ENCODE data around the gene POLR1H. TPM values are rescaled to one million over a fixed set of nuclear protein-coding genes. Genes with fewer than 3 reads are reported as not detected.

The POLR1H gene
- total and polyA plus RNA-seq, 2 experiments from 2014 or later, result 28.1 to 93.6 TPM

DNA sequence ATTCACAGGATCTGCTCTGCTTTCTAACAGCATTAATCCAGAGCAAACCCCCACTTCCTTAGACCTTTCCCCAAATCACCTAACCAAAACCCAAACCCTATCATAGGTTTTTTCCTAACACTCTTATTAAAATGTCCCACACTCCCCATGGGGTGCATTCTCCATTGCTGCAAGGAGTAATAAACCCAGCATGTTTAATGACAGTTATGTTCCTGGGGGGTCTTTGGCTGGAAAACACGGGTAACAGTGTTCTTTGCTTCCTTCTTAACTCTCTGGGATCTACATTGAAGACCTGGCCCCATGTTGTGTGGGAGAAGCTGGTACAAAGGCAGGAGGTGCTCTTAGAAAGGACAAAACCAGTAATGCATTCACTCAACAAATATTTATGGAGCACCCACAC, 35.8 kb downstream of the POLR1H start (continued):
- TF ChIP-seq EZH2phosphoT487 (IDR thresholded peaks at IDR 0.05; ENCODE audit: unreplicated experiment), result no peak

DNA sequence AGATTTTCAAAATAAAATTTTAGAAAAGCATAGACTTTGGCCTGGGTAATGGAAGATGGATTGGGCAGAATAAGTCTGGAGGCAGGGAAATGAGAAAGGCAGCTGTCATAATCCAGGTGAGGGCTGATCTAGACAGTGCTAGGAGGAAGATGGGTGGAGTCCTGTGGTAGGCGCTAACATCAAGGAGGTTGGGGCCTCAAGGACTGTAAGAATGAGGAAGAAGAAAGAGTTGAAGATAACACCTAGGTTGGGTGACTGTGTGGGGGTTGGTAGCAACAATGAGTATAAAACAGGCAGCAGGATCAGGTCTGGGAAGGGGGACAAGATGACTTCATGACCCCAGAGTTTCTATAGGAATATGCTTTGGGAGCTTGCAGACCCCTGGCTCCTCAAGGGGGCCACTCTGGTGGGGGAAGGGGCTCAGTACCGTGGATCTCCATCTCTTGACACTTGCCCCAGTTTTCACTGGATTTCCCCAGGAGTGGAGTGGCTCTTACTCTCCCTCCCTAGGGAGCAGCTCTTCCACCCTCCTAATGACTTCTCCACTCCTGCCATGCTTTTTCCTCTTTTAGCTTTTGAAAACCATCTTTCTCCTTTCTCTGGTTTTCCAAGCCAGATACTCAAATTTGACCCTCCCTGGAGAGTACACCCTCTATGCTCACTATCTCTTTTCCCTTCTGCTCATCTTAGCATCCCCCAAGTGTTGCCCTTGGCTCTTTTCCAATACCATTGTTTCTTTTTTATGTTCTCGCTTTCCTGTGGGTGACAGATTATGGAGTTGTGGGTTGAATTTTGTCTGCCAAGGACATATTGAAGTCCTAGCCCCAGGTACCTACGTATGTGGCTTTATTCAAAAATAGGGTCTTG, 37.1 kb downstream of the POLR1H start:
- H3K9me2 ChIP-seq (ENCODE audit: insufficient read depth), result no peaks in the 10 kb centered on the region
- Mint-ChIP-seq H3K27me3 (ENCODE audit: insufficient read depth, low read depth, poor library complexity) (peaks cover 61% of the 10 kb centered on the region), H3K4me1 (peaks cover 25% of the 10 kb centered on the region), H3K9me3 (no peaks in the 10 kb centered on the region; the same call in 2 of the 3 replicates), H3K27ac (no peak overlapping the region), H3K4me3 (no peak overlapping the region; the same call in 2 of the 3 replicates), H3K36me3 (ENCODE audit: low read depth) (no peaks in the 10 kb centered on the region; the same call in 2 of the 3 replicates)
- no peak overlapping the region for H3K4me3 ChIP-seq
- DNase-seq (ENCODE audit: low spot score) (no peak), ATAC-seq (no peak)
- peaks cover 5% of the 10 kb centered on the region; the same call in 1 of the 2 replicates for H3F3A ChIP-seq (replicated peaks; ENCODE audit: low read depth)
- no peak overlapping the region for H3K4me2 ChIP-seq
- H3K4me1 ChIP-seq (ENCODE audit: insufficient read depth), result peaks cover 25% of the 10 kb centered on the region
- peaks cover 97% of the 10 kb centered on the region for H3K27me3 ChIP-seq (ENCODE audit: insufficient read depth)
- no peak overlapping the region for H3K27ac ChIP-seq (ENCODE audit: low read depth)
- TF ChIP-seq, protein P1, sequence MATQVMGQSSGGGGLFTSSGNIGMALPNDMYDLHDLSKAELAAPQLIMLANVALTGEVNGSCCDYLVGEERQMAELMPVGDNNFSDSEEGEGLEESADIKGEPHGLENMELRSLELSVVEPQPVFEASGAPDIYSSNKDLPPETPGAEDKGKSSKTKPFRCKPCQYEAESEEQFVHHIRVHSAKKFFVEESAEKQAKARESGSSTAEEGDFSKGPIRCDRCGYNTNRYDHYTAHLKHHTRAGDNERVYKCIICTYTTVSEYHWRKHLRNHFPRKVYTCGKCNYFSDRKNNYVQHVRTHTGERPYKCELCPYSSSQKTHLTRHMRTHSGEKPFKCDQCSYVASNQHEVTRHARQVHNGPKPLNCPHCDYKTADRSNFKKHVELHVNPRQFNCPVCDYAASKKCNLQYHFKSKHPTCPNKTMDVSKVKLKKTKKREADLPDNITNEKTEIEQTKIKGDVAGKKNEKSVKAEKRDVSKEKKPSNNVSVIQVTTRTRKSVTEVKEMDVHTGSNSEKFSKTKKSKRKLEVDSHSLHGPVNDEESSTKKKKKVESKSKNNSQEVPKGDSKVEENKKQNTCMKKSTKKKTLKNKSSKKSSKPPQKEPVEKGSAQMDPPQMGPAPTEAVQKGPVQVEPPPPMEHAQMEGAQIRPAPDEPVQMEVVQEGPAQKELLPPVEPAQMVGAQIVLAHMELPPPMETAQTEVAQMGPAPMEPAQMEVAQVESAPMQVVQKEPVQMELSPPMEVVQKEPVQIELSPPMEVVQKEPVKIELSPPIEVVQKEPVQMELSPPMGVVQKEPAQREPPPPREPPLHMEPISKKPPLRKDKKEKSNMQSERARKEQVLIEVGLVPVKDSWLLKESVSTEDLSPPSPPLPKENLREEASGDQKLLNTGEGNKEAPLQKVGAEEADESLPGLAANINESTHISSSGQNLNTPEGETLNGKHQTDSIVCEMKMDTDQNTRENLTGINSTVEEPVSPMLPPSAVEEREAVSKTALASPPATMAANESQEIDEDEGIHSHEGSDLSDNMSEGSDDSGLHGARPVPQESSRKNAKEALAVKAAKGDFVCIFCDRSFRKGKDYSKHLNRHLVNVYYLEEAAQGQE (IDR thresholded peaks at IDR 0.05; ENCODE audit: unreplicated experiment), result no peak
- TF ChIP-seq EZH2phosphoT487 (IDR thresholded peaks at IDR 0.05; ENCODE audit: unreplicated experiment) (no peak), ZNF114 (CRISPR knock-in tag; IDR thresholded peaks at IDR 0.05) (no peak)
- H2AFZ ChIP-seq, result no peak overlapping the region
- no peaks in the 10 kb centered on the region for H4K20me1 ChIP-seq (replicated peaks; ENCODE audit: insufficient read depth)
- no peaks in the 10 kb centered on the region for H3K79me2 ChIP-seq (replicated peaks; ENCODE audit: insufficient read depth)
- no peaks in the 10 kb centered on the region for H3K36me3 ChIP-seq (ENCODE audit: insufficient read depth)

DNA sequence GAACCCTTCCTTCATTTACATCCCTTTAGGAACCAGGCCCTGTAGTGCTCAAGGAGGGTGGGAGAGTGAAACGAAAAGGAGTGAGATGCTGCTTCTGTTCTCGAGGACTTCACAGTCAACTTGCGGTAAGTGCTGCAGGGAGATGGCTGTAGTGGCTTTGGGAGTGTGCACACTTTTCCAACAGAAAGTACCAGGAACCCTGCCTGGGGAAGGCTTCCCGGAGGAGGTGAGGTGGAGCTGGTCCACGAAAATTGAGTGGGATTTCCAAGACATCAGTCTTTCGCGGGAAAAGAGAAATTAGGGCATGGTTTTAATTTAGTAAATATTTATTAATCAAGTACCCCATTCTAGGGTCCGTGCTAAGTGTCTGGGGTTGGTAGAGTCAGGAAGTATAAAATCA, 39.1 kb downstream of the POLR1H start:
- no peak overlapping the region for H3K27ac Mint-ChIP-seq
- no peak for ATAC-seq
- Histone ChIP-seq H3K79me2 (replicated peaks; ENCODE audit: insufficient read depth) (no peaks in the 10 kb centered on the region), H3K27ac (ENCODE audit: low read depth) (no peak overlapping the region), H2AFZ (peak overlapping the region; percentile 99), H3K4me1 (ENCODE audit: insufficient read depth) (peaks cover 28% of the 10 kb centered on the region), H3K4me3 (peak overlapping the region; percentile 78), H3K4me2 (peak overlapping the region; percentile 93), H3F3A (replicated peaks; ENCODE audit: low read depth) (peaks cover 5% of the 10 kb centered on the region; the same call in 1 of the 2 replicates), H3K36me3 (ENCODE audit: insufficient read depth) (no peaks in the 10 kb centered on the region), H4K20me1 (replicated peaks; ENCODE audit: insufficient read depth) (no peaks in the 10 kb centered on the region), H3K9me2 (ENCODE audit: insufficient read depth) (no peaks in the 10 kb centered on the region), H3K27me3 (ENCODE audit: insufficient read depth) (peaks cover 99% of the 10 kb centered on the region)
- peak overlapping the region; percentile 73 for H3K4me3 Mint-ChIP-seq
- no peaks in the 10 kb centered on the region; the same call in 2 of the 3 replicates for H3K36me3 Mint-ChIP-seq (ENCODE audit: low read depth)
- no peak for DNase-seq (ENCODE audit: low spot score)
- peaks cover 34% of the 10 kb centered on the region for H3K4me1 Mint-ChIP-seq
- peaks cover 70% of the 10 kb centered on the region for H3K27me3 Mint-ChIP-seq (ENCODE audit: insufficient read depth, low read depth, poor library complexity)
- no peaks in the 10 kb centered on the region; the same call in 2 of the 3 replicates for H3K9me3 Mint-ChIP-seq
- TF ChIP-seq, protein P2, sequence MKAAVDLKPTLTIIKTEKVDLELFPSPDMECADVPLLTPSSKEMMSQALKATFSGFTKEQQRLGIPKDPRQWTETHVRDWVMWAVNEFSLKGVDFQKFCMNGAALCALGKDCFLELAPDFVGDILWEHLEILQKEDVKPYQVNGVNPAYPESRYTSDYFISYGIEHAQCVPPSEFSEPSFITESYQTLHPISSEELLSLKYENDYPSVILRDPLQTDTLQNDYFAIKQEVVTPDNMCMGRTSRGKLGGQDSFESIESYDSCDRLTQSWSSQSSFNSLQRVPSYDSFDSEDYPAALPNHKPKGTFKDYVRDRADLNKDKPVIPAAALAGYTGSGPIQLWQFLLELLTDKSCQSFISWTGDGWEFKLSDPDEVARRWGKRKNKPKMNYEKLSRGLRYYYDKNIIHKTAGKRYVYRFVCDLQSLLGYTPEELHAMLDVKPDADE (IDR thresholded peaks at IDR 0.05), result no peak
- no peak for TF ChIP-seq EZH2 (IDR thresholded peaks at IDR 0.05; ENCODE audit: low read depth, unreplicated experiment)
- no peak for TF ChIP-seq POLR2AphosphoS5 (IDR thresholded peaks at IDR 0.05; ENCODE audit: low read depth)
- no peak for TF ChIP-seq CREB1 (CRISPR knock-in tag; IDR thresholded peaks at IDR 0.05; ENCODE audit: low read depth)
- TF ChIP-seq NANOG (IDR thresholded peaks at IDR 0.05; ENCODE audit: borderline replicate concordance), result no peak
- no peak for TF ChIP-seq EZH2phosphoT487 (IDR thresholded peaks at IDR 0.05; ENCODE audit: unreplicated experiment)
- TF ChIP-seq, protein P3, sequence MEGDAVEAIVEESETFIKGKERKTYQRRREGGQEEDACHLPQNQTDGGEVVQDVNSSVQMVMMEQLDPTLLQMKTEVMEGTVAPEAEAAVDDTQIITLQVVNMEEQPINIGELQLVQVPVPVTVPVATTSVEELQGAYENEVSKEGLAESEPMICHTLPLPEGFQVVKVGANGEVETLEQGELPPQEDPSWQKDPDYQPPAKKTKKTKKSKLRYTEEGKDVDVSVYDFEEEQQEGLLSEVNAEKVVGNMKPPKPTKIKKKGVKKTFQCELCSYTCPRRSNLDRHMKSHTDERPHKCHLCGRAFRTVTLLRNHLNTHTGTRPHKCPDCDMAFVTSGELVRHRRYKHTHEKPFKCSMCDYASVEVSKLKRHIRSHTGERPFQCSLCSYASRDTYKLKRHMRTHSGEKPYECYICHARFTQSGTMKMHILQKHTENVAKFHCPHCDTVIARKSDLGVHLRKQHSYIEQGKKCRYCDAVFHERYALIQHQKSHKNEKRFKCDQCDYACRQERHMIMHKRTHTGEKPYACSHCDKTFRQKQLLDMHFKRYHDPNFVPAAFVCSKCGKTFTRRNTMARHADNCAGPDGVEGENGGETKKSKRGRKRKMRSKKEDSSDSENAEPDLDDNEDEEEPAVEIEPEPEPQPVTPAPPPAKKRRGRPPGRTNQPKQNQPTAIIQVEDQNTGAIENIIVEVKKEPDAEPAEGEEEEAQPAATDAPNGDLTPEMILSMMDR (conservative IDR thresholded peaks at IDR 0.05; ENCODE audit: low read depth in 2 of 2), result no peak
- TF ChIP-seq JUNB (IDR thresholded peaks at IDR 0.05; ENCODE audit: unreplicated experiment), result no peak

Data from GM23338 (cell line).